ENCODE measurements around the gene DCLRE1C. TPM values are rescaled to one million over a fixed set of nuclear protein-coding genes. Genes with fewer than 3 reads are reported as not detected.
A peak's percentile ranks its signal among the peaks of the same experiment; 100 is the strongest.

DCLRE1C gene
- total and polyA plus RNA-seq, 2 of the 8 experiments (the other 6 are each of a cell fraction or from before 2014, with no cell fraction given): 0.77 to 7.4 TPM

DNA sequence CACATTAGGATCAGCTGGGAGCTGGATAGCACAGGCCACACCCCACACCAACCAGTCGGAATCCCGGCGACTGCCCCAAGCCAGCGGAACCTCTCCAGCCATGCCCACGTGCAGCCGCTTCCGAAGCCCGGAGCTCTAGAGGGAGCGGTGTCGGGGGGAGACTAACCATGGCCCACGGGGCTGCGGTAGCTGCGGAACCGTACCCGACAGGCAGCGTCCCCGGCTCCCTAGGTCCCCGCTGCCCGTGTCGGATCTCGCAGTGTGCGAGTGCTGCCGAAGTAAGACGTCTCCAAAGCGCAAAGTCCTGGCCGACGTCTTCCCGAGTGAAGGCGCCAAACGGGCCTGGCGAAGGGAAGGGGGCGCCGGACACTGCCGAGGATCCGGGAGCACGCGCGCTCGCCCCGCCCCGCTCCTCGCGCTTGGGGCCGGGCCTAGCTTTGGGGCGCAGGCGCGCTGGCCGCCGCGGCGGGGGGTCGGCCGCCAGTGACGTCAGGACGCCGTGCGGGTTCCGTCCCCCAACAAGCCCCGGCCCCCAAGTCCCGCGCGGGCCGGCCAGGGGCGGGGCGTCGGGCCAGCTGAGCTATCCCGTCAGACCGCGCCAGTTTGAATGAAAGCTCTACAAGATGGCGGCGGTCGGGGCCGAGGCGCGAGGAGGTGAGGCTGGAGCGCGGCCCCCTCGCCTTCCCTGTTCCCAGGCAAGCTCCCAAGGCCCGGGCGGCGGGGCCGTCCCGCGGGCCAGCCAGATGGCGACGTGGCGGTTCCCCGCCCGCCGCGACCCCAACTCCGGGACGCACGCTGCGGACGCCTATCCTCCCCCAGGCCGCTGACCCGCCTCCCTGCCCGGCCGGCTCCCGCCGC lies 75.4 kb downstream of the DCLRE1C start, which contains the start of gene SUV39H2 (continued):
- TF ChIP-seq CHD2 (IDR thresholded peaks at IDR 0.05; ENCODE audit: low read length) (peak; percentile 63), MAFK (IDR thresholded peaks at IDR 0.05; ENCODE audit: low read depth, low read length) (no peak), MAX (IDR thresholded peaks at IDR 0.05) (peak; percentile 94), ASH2L (IDR thresholded peaks at IDR 0.05; ENCODE audit: low read length) (peak; percentile 92), TAF7 (optimal IDR thresholded peaks at IDR 0.05; ENCODE audit: borderline replicate concordance, low read depth, low read length) (peak; percentile 91), POU5F1 (IDR thresholded peaks at IDR 0.05; ENCODE audit: low read depth, low read length) (no peak), KDM1A (IDR thresholded peaks at IDR 0.05; ENCODE audit: borderline replicate concordance, low read length) (no peak), RFX5 (IDR thresholded peaks at IDR 0.05; ENCODE audit: borderline replicate concordance, low read depth, low read length) (no peak), SP2 (IDR thresholded peaks at IDR 0.05; ENCODE audit: low read length) (no peak), CBX5 (IDR thresholded peaks at IDR 0.05; ENCODE audit: low read depth, low read length) (no peak), PHF8 (conservative IDR thresholded peaks at IDR 0.05; ENCODE audit: low read depth, low read length) (peak; percentile 83), SIRT6 (IDR thresholded peaks at IDR 0.05; ENCODE audit: low read length) (no peak), POLR2AphosphoS5 (IDR thresholded peaks at IDR 0.05; ENCODE audit: low read depth, low read length) (peak; percentile 92), BACH1 (IDR thresholded peaks at IDR 0.05; ENCODE audit: low read length) (no peak), RAD21 (IDR thresholded peaks at IDR 0.05 in 1 of 2, conservative IDR thresholded peaks at IDR 0.05 in 1 of 2; ENCODE audit: low read depth in 2 of 2, low read length in 2 of 2) (no peak), CEBPB (IDR thresholded peaks at IDR 0.05; ENCODE audit: low read depth, low read length) (no peak), NRF1 (IDR thresholded peaks at IDR 0.05; ENCODE audit: low read depth, low read length) (peak; percentile 51; the same call in 1 of the 2 replicates), GTF2F1 (IDR thresholded peaks at IDR 0.05; ENCODE audit: borderline replicate concordance, low read depth, low read length) (0 out of 2 replicates have a peak, but pooled peaks have one; percentile 15), EP300 (IDR thresholded peaks at IDR 0.05; ENCODE audit: borderline replicate concordance in 1 of 2, low read depth in 2 of 2, low read length in 2 of 2) (peak in 1 of 2 experiments; percentile 53; a peak in 1 of 3 replicates), ATF2 (IDR thresholded peaks at IDR 0.05; ENCODE audit: low read length) (no peak), SIX5 (IDR thresholded peaks at IDR 0.05; ENCODE audit: low read depth, low read length) (no peak), POLR2A (IDR thresholded peaks at IDR 0.05; ENCODE audit: control extremely low read depth in 1 of 2, low read depth in 2 of 2, low read length in 2 of 2) (peak; percentile 85 to 92), EGR1 (IDR thresholded peaks at IDR 0.05; ENCODE audit: borderline replicate concordance, low read depth, low read length) (no peak)

Measured in H1 (cell line).